ENCODE data around the gene L1TD1.

The L1TD1 gene

DNA sequence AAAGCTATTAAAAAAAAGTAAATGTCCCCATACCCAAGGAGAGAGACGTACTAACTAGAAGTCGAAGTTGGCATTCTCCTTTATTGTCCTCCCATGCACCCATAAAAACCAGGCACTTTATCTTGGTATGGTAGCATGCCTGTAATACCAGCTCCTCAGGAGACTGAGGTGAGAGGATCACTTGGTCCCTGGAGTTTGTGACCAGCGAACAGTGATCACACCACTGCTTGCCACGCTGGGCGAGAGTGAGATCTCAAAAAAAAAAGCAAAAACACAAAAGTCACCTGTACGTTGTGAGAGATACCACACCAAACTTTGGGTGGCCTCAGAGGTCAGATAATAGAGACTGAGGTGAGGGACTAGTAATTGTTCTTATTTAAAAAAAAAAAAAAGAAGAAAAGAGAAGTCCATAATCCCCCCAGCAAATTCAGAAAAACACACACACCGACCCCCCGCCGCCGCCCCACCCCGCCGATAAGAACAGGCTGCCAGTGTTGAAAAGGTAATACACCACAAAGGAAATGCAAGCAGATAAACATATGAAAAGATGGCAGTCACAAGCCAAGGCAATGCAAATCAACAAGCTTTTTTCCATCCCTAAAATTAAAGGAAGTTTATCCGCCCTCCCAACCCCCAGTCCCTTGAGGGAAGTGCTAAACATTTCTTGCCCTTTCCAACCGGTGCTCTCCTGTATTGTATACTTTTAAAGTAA lies 3.6 kb downstream of the L1TD1 start:
- H3K4me3 ChIP-seq (ENCODE audit: low read length) = no peak overlapping the region
- no peaks in the 10 kb centered on the region for H3K79me2 ChIP-seq (ENCODE audit: low read length)
- no peaks in the 10 kb centered on the region for H3K9me3 ChIP-seq (ENCODE audit: insufficient read depth, low read length)
- H3K36me3 ChIP-seq (replicated peaks; ENCODE audit: low read depth, low read length) = no peaks in the 10 kb centered on the region
- H3K27ac ChIP-seq (ENCODE audit: low read length) = no peak overlapping the region
- no peaks in the 10 kb centered on the region for H4K20me1 ChIP-seq (ENCODE audit: insufficient read depth, low read length)
- TF ChIP-seq, protein P1, sequence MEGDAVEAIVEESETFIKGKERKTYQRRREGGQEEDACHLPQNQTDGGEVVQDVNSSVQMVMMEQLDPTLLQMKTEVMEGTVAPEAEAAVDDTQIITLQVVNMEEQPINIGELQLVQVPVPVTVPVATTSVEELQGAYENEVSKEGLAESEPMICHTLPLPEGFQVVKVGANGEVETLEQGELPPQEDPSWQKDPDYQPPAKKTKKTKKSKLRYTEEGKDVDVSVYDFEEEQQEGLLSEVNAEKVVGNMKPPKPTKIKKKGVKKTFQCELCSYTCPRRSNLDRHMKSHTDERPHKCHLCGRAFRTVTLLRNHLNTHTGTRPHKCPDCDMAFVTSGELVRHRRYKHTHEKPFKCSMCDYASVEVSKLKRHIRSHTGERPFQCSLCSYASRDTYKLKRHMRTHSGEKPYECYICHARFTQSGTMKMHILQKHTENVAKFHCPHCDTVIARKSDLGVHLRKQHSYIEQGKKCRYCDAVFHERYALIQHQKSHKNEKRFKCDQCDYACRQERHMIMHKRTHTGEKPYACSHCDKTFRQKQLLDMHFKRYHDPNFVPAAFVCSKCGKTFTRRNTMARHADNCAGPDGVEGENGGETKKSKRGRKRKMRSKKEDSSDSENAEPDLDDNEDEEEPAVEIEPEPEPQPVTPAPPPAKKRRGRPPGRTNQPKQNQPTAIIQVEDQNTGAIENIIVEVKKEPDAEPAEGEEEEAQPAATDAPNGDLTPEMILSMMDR (IDR thresholded peaks at IDR 0.05; ENCODE audit: low read depth, low read length) = no peak
- no peak for TF ChIP-seq EZH2phosphoT487 (IDR thresholded peaks at IDR 0.05; ENCODE audit: low read depth)
- no peaks in the 10 kb centered on the region for H3K27me3 ChIP-seq (ENCODE audit: low read depth, low read length)
- H3K4me2 ChIP-seq (ENCODE audit: low read length) = no peak overlapping the region
- no peak overlapping the region for H2AFZ ChIP-seq (ENCODE audit: low read depth, low read length)
- no peaks in the 10 kb centered on the region for H3K4me1 ChIP-seq (ENCODE audit: low read length)
- H3K9ac ChIP-seq (ENCODE audit: low read length) = no peak overlapping the region

DNA sequence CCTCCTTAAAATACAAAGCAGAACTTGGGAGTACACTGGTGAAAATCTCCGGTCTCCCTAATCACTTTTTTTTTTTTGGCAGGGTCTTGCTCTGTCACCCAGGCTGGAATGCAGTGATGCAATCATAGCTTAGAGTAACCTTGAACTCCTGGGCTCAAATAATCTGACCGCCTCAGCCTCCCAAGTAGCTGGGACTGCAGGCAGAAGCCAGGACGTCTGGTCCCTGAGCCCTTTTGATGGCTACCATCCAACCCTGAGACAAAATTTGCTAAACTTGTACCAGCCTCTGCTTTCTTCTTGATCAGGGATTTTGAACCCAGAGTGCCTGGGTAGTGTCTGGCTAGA lies 4.1 kb downstream of the L1TD1 start:
- Histone ChIP-seq H3K27me3 (ENCODE audit: low read depth, low read length) (no peaks in the 10 kb centered on the region), H3K4me1 (ENCODE audit: low read length) (no peaks in the 10 kb centered on the region), H3K36me3 (replicated peaks; ENCODE audit: low read depth, low read length) (no peaks in the 10 kb centered on the region), H3K9ac (ENCODE audit: low read length) (no peak overlapping the region), H3K27ac (ENCODE audit: low read length) (no peak overlapping the region), H3K9me3 (ENCODE audit: insufficient read depth, low read length) (no peaks in the 10 kb centered on the region), H3K79me2 (ENCODE audit: low read length) (no peaks in the 10 kb centered on the region), H2AFZ (ENCODE audit: low read depth, low read length) (no peak overlapping the region), H3K4me2 (ENCODE audit: low read length) (no peak overlapping the region), H3K4me3 (ENCODE audit: low read length) (no peak overlapping the region), H4K20me1 (ENCODE audit: insufficient read depth, low read length) (no peaks in the 10 kb centered on the region)
- TF ChIP-seq, protein P1 (IDR thresholded peaks at IDR 0.05; ENCODE audit: low read depth, low read length) = no peak
- TF ChIP-seq EZH2phosphoT487 (IDR thresholded peaks at IDR 0.05; ENCODE audit: low read depth) = no peak

DNA sequence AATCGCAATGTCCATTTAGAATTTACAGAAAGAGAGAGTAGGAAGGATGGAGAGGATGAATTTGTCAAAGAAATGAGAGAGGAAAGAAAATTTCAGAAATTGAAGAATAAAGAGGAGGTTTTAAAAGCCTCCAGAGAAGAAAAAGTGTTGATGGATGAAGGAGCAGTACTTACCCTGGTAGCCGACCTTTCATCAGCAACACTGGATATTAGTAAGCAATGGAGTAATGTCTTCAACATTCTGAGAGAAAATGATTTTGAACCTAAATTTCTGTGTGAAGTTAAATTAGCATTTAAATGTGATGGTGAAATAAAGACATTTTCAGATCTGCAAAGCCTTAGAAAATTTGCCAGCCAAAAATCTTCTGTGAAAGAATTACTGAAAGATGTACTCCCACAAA lies 12.5 kb downstream of the L1TD1 start:
- H2AFZ ChIP-seq (ENCODE audit: low read depth, low read length) = no peak overlapping the region
- no peaks in the 10 kb centered on the region for H3K9me3 ChIP-seq (ENCODE audit: insufficient read depth, low read length)
- TF ChIP-seq EZH2phosphoT487 (IDR thresholded peaks at IDR 0.05; ENCODE audit: low read depth) = no peak
- TF ChIP-seq, protein P1 (IDR thresholded peaks at IDR 0.05; ENCODE audit: low read depth, low read length) = no peak
- H3K27ac ChIP-seq (ENCODE audit: low read length) = no peak overlapping the region
- no peaks in the 10 kb centered on the region for H3K79me2 ChIP-seq (ENCODE audit: low read length)
- no peaks in the 10 kb centered on the region for H4K20me1 ChIP-seq (ENCODE audit: insufficient read depth, low read length)
- no peaks in the 10 kb centered on the region for H3K36me3 ChIP-seq (replicated peaks; ENCODE audit: low read depth, low read length)
- no peak overlapping the region for H3K9ac ChIP-seq (ENCODE audit: low read length)
- no peaks in the 10 kb centered on the region for H3K4me1 ChIP-seq (ENCODE audit: low read length)
- H3K4me2 ChIP-seq (ENCODE audit: low read length) = no peak overlapping the region
- no peak overlapping the region for H3K4me3 ChIP-seq (ENCODE audit: low read length)
- H3K27me3 ChIP-seq (ENCODE audit: low read depth, low read length) = no peaks in the 10 kb centered on the region

DNA sequence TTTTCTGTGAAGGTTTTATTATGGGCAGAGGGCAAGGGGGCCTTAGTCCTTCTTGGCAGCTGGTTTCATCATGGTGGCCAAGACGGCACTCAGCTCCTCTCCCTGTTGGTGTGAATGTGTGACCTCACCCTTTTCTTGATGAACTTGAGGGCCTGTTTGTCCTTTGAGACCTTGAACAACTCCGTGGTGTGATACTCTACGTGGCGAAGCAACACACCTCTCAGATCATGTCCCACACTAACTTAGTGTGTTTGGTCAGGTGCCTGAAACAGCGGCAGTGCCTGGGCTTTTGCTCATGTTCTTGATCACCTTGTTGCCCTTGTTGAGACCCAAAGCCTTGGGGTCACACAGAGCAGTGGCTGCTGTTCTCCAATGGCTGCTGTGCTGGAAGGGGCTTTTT lies 13.4 kb downstream of the L1TD1 start:
- no peak overlapping the region for H3K4me2 ChIP-seq (ENCODE audit: low read length)
- H3K9ac ChIP-seq (ENCODE audit: low read length) = no peak overlapping the region
- H3K4me1 ChIP-seq (ENCODE audit: low read length) = no peaks in the 10 kb centered on the region
- no peaks in the 10 kb centered on the region for H3K79me2 ChIP-seq (ENCODE audit: low read length)
- no peak overlapping the region for H3K27ac ChIP-seq (ENCODE audit: low read length)
- H4K20me1 ChIP-seq (ENCODE audit: insufficient read depth, low read length) = no peaks in the 10 kb centered on the region
- no peaks in the 10 kb centered on the region for H3K9me3 ChIP-seq (ENCODE audit: insufficient read depth, low read length)
- TF ChIP-seq, protein P1 (IDR thresholded peaks at IDR 0.05; ENCODE audit: low read depth, low read length) = no peak
- TF ChIP-seq EZH2phosphoT487 (IDR thresholded peaks at IDR 0.05; ENCODE audit: low read depth) = no peak
- H3K36me3 ChIP-seq (replicated peaks; ENCODE audit: low read depth, low read length) = no peaks in the 10 kb centered on the region
- H2AFZ ChIP-seq (ENCODE audit: low read depth, low read length) = no peak overlapping the region
- H3K4me3 ChIP-seq (ENCODE audit: low read length) = no peak overlapping the region
- no peaks in the 10 kb centered on the region for H3K27me3 ChIP-seq (ENCODE audit: low read depth, low read length)
